Memory B cell (primary cell): ENCODE measurements around the gene DBN1.

Source experiments
- ATAC-seq: fragments of 150-1000 bp; cut with Tn5 transposase; 2 replicates; pipeline ENCODE4 v1.10.0; 2021; ENCODE audit warnings: low read depth, mild to moderate bottlenecking, moderate library complexity
- DNase-seq, 2 donors: peaks; one replicate each; pipeline ENCODE4 v3.0.0; 2022; ENCODE audit warnings: low spot score in 2 of 2
- H3K27ac Mint-ChIP-seq: one replicate; pipeline ENCODE4 v1.8.0; 2022; ENCODE audit warnings: mild to moderate bottlenecking, moderate library complexity, mixed read lengths
- H3K27me3 Mint-ChIP-seq: one replicate; pipeline ENCODE4 v1.8.0; 2022; ENCODE audit warnings: mixed read lengths
- H3K36me3 Mint-ChIP-seq: one replicate; pipeline ENCODE4 v1.8.0; 2022; ENCODE audit warnings: mild to moderate bottlenecking, mixed read lengths
- H3K4me1 Mint-ChIP-seq: one replicate; pipeline ENCODE4 v1.8.0; 2022; ENCODE audit warnings: mixed read lengths
- H3K4me3 Mint-ChIP-seq: one replicate; pipeline ENCODE4 v1.8.0; 2022; ENCODE audit warnings: mild to moderate bottlenecking, moderate library complexity, mixed read lengths
- H3K9me3 Mint-ChIP-seq: one replicate; pipeline ENCODE4 v1.8.0; 2022; ENCODE audit warnings: mixed read lengths

The DBN1 gene

DNA sequence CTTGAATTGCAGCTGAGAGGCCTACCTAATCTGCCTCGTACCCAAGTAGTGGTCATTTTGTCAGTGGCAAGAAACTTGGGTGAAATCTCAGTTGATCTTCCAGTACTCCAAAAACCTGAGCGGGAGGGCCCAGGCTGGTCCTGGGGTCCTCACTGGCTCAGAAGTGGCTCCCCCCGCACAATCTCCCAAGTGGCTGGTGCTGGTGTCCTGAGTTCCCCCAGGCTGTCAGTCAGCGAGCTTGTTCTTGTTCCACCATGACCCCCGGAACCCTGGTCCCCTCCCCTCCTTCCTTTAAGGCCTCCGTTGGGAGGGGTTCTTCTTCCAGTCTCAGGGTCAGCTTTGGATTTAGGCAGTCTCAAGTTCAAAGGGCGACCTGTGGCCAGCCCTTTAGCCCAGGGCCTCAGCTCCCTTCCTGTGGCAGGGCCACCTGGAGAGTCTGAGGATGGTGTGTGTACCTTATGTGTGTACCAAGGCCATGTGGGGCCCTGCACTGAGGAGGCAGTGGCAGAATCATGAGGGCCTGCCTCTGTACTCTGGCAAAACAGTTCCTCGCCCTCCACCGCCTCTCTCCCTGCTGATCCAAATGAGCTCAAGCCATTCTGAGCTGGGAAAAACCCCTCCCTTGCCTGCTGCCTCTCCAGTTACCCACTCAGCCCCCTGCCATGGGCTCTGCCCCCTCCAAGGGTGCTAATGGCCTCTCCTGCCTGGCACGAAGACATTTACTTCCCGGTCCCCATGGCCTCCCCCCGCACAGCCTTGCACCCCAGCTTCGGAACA, 4.5 kb upstream of the DBN1 start:
- no peak overlapping the region for H3K4me3 Mint-ChIP-seq

DNA sequence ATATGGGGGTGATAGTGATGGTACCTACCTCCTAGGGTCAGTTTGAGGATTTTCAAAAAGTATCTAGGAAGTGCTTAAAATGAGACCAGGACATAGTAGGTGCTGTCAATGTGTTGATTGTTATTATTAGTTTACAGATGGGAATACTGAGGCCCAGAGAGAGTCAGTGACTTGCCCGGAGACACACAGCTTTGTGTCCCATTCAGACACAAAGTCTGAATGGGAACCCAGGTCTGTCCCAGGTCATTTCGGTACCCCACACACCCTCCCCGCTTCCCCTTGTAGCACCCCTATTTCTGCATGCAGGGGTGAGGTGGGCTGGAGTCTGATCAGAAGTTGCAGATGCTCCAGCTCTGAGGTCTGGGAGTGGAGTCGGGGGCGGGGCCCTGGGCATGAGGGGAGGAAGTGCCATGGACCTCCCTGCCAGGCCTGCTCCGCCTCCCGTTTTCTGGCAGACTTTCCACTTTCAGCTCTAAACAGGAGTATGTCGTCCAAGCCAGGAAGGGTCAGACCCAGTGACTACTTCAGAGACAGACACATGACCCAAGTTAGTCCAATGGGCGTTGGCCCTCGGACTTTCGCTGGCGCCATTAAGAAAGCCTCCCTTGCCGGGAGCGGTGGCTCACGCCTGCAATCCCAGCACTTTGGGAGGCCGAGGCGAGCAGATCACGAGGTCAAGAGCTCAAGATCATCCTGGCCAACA, 3.2 kb upstream of the DBN1 start:
- DNase-seq (no peak), ATAC-seq (no peak)
- H3K9me3 Mint-ChIP-seq: no peaks in the 10 kb centered on the region
- H3K4me1 Mint-ChIP-seq: peaks cover 24% of the 10 kb centered on the region
- H3K27me3 Mint-ChIP-seq: peaks cover 5% of the 10 kb centered on the region
- H3K27ac Mint-ChIP-seq: no peak overlapping the region
- H3K36me3 Mint-ChIP-seq: no peaks in the 10 kb centered on the region
- no peak overlapping the region for H3K4me3 Mint-ChIP-seq

More for the DNA sequence above, 4.5 kb upstream of the DBN1 start:
- ATAC-seq: no peak
- peaks cover 24% of the 10 kb centered on the region for H3K4me1 Mint-ChIP-seq
- no peak for DNase-seq
- H3K9me3 Mint-ChIP-seq: no peaks in the 10 kb centered on the region
- no peaks in the 10 kb centered on the region for H3K36me3 Mint-ChIP-seq
- H3K27ac Mint-ChIP-seq: no peak overlapping the region
- H3K27me3 Mint-ChIP-seq: peaks cover 5% of the 10 kb centered on the region

DNA sequence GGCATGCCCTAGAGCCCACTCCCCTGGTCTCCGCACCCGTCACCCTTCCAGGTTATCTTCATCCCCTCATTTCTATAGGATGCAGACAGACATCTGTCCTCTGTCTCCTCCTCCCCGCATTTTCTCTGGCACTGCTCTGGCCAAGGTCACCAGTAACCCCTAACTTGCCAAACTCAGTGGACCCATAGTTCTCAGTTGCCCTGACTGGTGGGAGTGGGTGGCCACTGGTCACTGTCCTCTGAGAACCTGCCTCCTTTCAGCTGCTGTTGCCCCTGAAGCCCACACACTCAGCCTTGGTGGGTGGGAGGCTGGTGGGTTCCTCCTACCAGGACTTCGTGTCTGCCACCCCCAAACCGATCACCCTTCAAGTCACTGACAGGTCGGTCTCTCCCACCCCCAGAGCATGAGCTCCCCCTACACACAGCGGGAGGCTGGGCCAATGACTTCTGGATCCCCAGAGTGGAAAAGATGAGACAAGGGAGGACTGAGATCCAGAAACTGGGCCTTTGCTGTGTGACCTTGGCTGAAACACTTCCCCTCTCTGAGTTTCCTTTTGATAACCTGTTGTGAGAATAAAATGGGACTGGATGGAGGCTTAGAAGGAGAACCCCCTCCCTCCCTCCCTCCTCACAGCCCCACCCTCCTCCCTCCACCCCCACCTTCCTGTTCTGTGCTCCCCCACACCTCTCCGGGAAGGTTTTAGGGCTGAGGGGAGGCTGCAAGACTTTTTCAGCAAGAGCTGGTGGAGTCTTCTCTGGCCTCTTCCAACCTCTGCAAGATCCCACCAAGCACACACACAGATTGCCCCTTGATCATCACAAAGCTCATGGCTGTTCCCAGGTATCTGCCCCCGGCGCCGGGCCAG, 2.4 kb upstream of the DBN1 start:
- H3K4me1 Mint-ChIP-seq: peaks cover 24% of the 10 kb centered on the region
- peaks cover 8% of the 10 kb centered on the region for H3K27me3 Mint-ChIP-seq
- H3K36me3 Mint-ChIP-seq: no peaks in the 10 kb centered on the region
- H3K9me3 Mint-ChIP-seq: no peaks in the 10 kb centered on the region
- no peak overlapping the region for H3K4me3 Mint-ChIP-seq
- ATAC-seq (no peak), DNase-seq (no peak)
- no peak overlapping the region for H3K27ac Mint-ChIP-seq

DNA sequence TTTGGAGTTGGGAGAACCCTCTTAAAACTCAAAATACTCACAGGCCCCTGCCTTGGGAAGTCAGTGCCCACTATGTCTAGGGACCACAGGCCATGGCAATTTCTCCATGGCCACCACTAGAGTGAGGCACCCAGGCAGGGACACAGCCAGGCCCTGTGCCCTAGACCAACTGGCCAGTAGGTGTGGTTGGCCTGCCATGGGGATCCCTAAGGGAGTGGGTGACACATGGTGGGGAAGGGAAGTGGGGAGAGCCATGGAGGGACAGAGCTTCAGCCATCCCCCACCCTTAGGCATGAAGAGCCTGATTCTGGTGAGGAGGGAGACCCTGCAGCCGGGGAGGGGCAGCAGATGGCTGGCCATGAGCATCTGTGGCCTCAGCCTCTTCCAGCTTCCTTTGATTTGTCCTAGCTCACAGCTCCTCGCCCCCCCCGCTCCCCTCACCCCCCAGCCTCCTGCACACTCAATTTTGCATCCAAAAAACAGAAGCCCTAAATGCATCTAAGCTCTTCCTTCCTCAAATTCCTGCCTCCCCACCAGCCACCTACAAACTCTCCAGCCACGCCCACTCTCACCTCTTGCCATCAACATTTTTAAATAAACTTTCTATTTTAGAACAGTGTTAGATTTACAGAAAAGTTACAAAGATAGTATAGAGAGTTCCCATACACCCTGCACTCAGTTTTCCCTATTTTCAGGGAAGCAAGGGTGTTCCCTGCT, 1.6 kb upstream of the DBN1 start:
- no peaks in the 10 kb centered on the region for H3K36me3 Mint-ChIP-seq
- H3K27ac Mint-ChIP-seq: no peak overlapping the region
- ATAC-seq (no peak), DNase-seq (no peak)
- peak overlapping the region; percentile 93 for H3K4me3 Mint-ChIP-seq
- no peaks in the 10 kb centered on the region for H3K9me3 Mint-ChIP-seq
- H3K27me3 Mint-ChIP-seq: peaks cover 8% of the 10 kb centered on the region
- H3K4me1 Mint-ChIP-seq: peaks cover 24% of the 10 kb centered on the region

DNA sequence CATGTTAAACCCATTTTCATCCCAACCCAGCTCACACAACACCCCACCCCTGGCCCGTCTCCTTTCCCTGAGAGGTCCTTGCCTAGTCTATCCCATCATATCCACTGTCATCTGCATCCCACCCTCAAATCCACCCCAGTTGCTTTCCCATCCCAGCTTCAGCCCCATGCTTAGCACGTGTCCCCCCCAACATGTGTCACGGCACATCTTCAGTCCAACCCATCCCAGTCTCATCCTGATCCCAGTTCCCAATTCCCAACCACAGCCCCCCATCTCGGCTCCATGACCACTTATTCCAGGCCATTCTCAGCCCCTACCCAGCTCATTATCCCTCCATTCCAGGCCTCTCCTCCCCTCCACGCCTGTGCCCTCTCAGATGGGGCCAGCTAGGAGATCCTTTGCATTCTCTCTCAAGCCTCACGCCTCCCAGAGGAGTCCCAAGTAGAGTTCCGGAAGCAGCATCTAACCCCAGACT, 605 bp upstream of the DBN1 start:
- Mint-ChIP-seq H3K27me3 (peaks cover 8% of the 10 kb centered on the region), H3K36me3 (no peaks in the 10 kb centered on the region), H3K27ac (no peak overlapping the region), H3K4me3 (peak overlapping the region; percentile 93), H3K4me1 (peaks cover 17% of the 10 kb centered on the region), H3K9me3 (no peaks in the 10 kb centered on the region)
- ATAC-seq (no peak), DNase-seq (no peak)

DNA sequence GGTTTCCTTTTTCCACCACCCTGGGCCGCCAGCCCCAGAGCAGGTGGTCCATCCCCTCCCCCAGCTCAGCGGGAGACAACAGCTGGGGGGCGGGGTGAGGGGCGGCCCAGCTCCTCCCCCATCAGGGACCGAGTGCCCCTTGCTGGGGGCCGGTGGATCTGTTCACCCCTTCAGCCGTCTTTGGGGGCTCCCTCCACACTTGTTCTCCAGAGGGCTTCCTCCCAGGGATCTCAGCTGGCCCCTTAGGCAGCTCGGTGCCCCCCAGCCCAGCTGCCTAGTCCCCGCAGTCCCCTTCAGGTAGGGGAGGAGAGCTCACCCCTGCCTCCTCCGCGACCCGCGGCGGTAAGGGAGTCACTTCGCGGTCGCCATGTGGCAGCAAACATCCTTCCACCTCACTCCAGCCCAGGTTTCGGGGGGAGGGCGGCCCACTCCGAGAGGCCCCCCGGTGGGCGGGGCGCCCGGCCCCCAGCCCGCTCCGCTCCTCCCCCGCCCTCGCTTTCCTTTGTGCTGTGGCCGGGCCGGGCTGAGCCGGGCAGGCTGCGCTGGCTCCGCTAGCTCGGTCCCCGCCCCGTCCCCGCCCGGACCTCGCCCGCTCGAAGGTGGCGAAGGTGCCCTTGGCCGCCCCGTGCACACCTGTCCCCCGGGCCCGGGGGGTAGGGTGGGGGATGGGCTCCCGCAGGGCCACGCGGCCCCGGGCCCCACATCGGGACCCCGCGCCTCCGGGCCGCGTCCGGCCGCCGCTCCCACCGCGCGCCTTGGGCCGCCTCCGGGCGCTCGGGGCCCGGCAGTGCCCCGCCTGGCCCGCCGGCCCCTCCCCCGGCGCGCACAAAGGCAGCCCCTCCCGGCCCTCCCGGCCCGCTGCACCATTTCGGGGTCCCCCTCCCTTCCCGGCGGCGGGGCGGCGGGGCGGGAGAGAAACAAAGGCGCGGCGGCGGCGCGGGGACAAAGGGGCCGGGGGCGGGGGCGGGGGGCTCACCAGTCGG, 683 bp downstream of the DBN1 start:
- Mint-ChIP-seq H3K36me3 (no peaks in the 10 kb centered on the region), H3K4me1 (peaks cover 15% of the 10 kb centered on the region), H3K27ac (no peak overlapping the region), H3K27me3 (peaks cover 8% of the 10 kb centered on the region), H3K9me3 (no peaks in the 10 kb centered on the region), H3K4me3 (peak overlapping the region; percentile 71)
- ATAC-seq: peak; percentile 63
- DNase-seq: no peak

DNA sequence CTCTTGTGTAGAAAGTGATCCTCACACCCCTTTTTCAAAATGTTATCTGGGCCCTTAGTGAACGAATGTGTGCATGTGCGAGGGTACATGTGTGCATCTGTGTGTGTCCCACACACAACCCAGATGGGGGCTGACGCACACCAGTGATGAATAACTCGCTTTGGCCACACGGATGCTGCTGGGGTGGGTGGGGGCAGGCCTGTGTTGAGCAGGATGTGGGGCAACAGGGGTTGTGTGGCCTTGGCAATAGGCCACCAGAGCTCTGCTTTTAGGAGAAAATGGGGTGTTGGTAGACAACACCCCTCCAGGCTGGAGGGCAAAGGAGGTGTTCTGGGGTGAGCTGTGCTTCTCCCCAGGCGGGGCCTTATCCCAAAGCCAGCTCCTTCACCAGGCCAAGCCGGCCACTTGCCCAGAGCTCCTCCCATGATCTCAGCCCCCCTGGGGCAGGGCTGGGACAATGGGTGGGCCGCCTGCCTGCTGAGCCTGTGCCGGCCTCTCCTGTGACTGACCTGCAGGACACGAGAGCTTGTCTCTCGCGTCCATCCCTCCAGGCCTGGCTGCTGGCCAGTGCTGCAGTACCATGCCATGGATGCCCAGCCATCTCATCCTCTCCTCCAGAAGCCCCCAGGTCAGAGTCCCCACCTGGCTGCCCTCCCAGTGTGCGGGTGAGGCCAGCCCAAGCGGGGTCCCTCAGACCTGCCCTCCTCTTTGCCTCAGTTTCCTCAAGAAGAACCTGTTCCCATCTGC, 1.7 kb downstream of the DBN1 start:
- no peak for ATAC-seq
- H3K4me1 Mint-ChIP-seq: peaks cover 15% of the 10 kb centered on the region
- no peaks in the 10 kb centered on the region for H3K36me3 Mint-ChIP-seq
- H3K27ac Mint-ChIP-seq: no peak overlapping the region
- peak overlapping the region; percentile 27 for H3K4me3 Mint-ChIP-seq
- no peaks in the 10 kb centered on the region for H3K9me3 Mint-ChIP-seq
- DNase-seq: no peak
- H3K27me3 Mint-ChIP-seq: peaks cover 8% of the 10 kb centered on the region

DNA sequence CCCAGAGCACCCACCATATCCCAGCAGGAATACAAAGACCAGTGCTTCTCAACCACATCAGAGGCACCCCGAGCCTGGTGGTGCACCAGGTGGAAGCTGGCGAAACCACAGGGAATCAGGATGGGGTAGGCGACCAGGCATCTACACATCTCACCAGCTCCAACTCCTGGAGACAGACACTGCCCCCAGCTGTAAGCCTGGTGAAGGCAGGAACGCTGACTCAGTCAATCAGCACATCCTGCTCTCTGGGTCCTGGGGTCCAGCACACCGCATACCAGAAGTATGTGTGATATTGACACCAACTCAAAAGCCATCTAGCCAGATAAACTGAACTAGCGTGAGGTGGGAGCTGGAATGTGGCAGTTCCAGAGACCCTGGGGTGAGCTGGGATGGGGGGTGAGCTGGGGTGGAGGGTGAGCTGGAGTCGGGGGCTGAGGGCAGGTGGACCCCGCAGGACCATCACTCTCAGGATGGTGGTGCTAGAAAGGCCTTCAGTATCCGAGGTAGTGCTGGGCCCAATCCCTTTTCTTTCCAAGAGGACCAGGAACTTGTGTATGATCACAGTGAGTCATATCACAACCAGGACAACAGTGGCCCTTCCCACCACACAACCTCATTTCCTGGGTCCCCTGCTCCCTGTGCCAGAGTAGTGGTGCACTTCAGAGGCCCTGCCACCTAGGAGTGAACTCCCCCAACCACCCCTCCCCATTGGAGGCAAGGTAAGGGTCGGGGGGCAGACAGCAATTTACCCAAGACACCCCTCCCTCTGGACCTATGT, 2.5 kb downstream of the DBN1 start:
- ATAC-seq (no peak), DNase-seq (no peak)
- H3K27ac Mint-ChIP-seq: no peak overlapping the region
- H3K27me3 Mint-ChIP-seq: peaks cover 8% of the 10 kb centered on the region
- H3K36me3 Mint-ChIP-seq: no peaks in the 10 kb centered on the region
- H3K4me1 Mint-ChIP-seq: peaks cover 12% of the 10 kb centered on the region
- H3K9me3 Mint-ChIP-seq: no peaks in the 10 kb centered on the region
- H3K4me3 Mint-ChIP-seq: no peak overlapping the region

DNA sequence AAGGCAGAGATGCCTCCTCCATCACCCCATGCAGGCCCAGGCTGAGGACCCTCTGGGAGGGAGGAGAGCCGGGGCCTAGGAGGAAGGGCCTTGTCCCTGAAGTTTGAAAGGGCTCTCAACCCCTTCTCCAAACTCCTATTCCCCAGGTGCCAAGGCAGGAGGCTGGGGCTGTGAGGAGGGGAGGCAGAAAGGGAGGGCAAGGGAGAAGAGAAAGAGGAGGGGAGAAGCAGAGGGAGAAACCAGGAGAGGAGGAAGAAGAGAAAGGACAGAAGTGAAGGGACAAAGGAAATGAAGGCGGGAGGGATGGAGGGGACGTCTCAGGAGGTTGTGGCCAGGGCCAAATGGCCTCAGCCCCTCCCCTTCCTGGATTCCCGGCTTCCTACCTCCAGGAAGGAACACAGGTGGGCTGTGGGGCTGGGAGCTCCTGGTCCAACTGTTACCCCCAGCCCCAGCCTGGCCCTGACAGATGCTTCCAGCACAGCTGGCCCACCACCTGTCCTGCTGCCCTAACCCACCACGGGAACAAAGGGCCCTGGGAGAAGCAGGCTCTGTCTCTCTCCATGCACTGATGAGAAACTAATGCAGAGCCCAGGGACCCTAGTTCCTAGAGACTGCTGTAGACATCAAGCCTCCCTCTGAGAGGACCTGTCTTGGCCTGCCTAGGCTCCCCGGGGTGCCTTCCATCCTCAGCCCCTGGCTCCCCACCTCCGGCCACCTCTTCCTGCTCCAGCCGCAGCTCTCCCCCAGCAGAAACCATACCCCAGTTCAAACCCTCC, 3.5 kb downstream of the DBN1 start:
- no peaks in the 10 kb centered on the region for H3K9me3 Mint-ChIP-seq
- no peak overlapping the region for H3K4me3 Mint-ChIP-seq
- no peaks in the 10 kb centered on the region for H3K36me3 Mint-ChIP-seq
- peaks cover 8% of the 10 kb centered on the region for H3K27me3 Mint-ChIP-seq
- DNase-seq (no peak), ATAC-seq (no peak)
- H3K4me1 Mint-ChIP-seq: peaks cover 6% of the 10 kb centered on the region
- H3K27ac Mint-ChIP-seq: no peak overlapping the region

DNA sequence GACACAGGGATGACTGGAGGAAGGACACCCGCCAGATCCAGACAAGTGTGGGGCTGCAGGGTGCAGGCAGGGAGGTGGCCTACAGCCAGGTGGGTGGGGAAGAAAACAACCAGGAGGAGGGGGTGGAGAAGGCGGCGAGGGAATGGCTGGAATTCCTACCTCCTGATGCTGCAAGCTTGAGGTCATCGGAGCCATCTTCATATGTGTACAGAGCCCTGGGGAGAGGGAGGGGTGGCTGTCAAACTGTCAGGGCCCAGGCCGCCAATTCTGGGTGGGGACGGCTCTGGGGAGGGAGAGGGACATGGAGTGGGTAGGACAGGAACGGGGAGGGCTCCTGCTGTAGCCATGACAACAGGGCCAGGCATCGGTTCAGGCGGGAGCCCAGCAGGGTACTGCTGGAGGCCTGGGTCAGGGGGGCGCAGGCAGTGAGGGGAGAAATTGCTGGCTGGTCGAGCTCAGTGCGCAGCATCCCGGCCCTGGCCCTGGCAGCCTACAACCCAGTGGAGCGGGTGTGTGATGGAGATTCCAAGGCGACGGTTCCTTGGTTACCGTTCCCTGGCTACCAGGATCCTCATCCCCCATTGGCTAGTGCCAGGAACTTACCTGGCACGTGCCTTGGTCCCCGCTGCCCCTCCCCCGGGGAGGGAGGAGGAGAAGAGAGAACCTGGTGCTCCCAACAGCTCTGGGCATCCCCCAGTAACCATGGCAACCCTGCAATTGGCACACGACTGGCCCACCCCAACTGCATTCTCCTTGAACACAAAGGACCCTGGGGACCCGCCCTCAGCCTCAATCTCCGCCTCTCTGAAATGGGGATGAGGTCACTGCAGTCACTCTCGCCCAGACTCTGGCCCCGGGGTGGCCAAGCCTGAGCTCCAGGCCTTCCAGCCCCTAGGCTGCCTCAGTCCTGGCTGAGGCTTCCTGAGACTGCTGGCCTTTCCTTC, 4.5 kb downstream of the DBN1 start:
- DNase-seq (no peak), ATAC-seq (no peak)
- no peak overlapping the region for H3K4me3 Mint-ChIP-seq

More for the DNA sequence above, 4.5 kb downstream of the DBN1 start:
- H3K27ac Mint-ChIP-seq: no peak overlapping the region
- H3K27me3 Mint-ChIP-seq: peaks cover 5% of the 10 kb centered on the region
- H3K9me3 Mint-ChIP-seq: no peaks in the 10 kb centered on the region
- peaks cover 2% of the 10 kb centered on the region for H3K4me1 Mint-ChIP-seq
- no peaks in the 10 kb centered on the region for H3K36me3 Mint-ChIP-seq
